ENCODE data around the gene CCDC91. TPM values are rescaled to one million over a fixed set of nuclear protein-coding genes. Genes with fewer than 3 reads are reported as not detected.

The CCDC91 gene
- total RNA-seq, 1 experiment from 2014 or later = 15.7 TPM

GRCh38 chr12:28355161-28355560 is 164.9 kb downstream of the CCDC91 start (continued):
- TF ChIP-seq PREB (CRISPR knock-in tag; IDR thresholded peaks at IDR 0.05; ENCODE audit: borderline replicate concordance) (no peak), JAZF1 (CRISPR knock-in tag; IDR thresholded peaks at IDR 0.05) (no peak), USF2 (CRISPR knock-in tag; IDR thresholded peaks at IDR 0.05) (no peak), CREM (CRISPR knock-in tag; IDR thresholded peaks at IDR 0.05) (no peak), ZNF416 (CRISPR knock-in tag; IDR thresholded peaks at IDR 0.05) (no peak), ZMAT4 (CRISPR knock-in tag; IDR thresholded peaks at IDR 0.05) (no peak), ZSCAN18 (CRISPR knock-in tag; IDR thresholded peaks at IDR 0.05) (no peak), E2F4 (CRISPR knock-in tag; IDR thresholded peaks at IDR 0.05; ENCODE audit: borderline replicate concordance, low read depth) (no peak), PRRX2 (CRISPR knock-in tag; IDR thresholded peaks at IDR 0.05) (no peak), CREB1 (CRISPR knock-in tag; IDR thresholded peaks at IDR 0.05) (no peak), MAX (CRISPR knock-in tag; IDR thresholded peaks at IDR 0.05) (no peak), CBFB (CRISPR knock-in tag; IDR thresholded peaks at IDR 0.05; ENCODE audit: low read depth) (no peak), ZNF512 (CRISPR knock-in tag; IDR thresholded peaks at IDR 0.05; ENCODE audit: borderline replicate concordance) (no peak)

GRCh38 chr12:28360253-28360652 is 170.0 kb downstream of the CCDC91 start:
- H3K27ac Mint-ChIP-seq = no peak overlapping the region
- no peak overlapping the region for H3K4me3 Mint-ChIP-seq
- ChIA-PET CTCF (no interaction called here), POLR2A (no interaction called here)
- no peak for DNase-seq (ENCODE audit: low spot score)
- H3K36me3 Mint-ChIP-seq = no peaks in the 10 kb centered on the region
- H3K27me3 Mint-ChIP-seq (ENCODE audit: low read depth) = no peaks in the 10 kb centered on the region
- no peaks in the 10 kb centered on the region; the same call in 1 of the 2 replicates for H3K4me1 Mint-ChIP-seq
- no peak for ATAC-seq
- H3K9me3 Mint-ChIP-seq = no peaks in the 10 kb centered on the region
- TF ChIP-seq ZBTB21 (CRISPR knock-in tag; IDR thresholded peaks at IDR 0.05; ENCODE audit: borderline replicate concordance) (no peak), SMAD4 (CRISPR knock-in tag; IDR thresholded peaks at IDR 0.05) (no peak), SOX15 (CRISPR knock-in tag; IDR thresholded peaks at IDR 0.05) (no peak), JUN (CRISPR knock-in tag; IDR thresholded peaks at IDR 0.05) (no peak), ATF1 (CRISPR knock-in tag; IDR thresholded peaks at IDR 0.05) (no peak), ZNF416 (CRISPR knock-in tag; IDR thresholded peaks at IDR 0.05) (no peak), ZNF317 (CRISPR knock-in tag; IDR thresholded peaks at IDR 0.05; ENCODE audit: borderline replicate concordance, low read depth) (no peak), CBFB (CRISPR knock-in tag; IDR thresholded peaks at IDR 0.05; ENCODE audit: low read depth) (no peak), GRHL2 (CRISPR knock-in tag; IDR thresholded peaks at IDR 0.05; ENCODE audit: insufficient replicate concordance, severe bottlenecking) (no peak), HMGA2 (CRISPR knock-in tag; IDR thresholded peaks at IDR 0.05) (no peak), IRF1 (CRISPR knock-in tag; IDR thresholded peaks at IDR 0.05) (no peak)
